ENCODE results near the gene HDAC9.

- TF ChIP-seq CTCF (conservative IDR thresholded peaks at IDR 0.05; ENCODE audit: low read depth, low read length), result no peak
- no peak for TF ChIP-seq EZH2 (IDR thresholded peaks at IDR 0.05; ENCODE audit: borderline replicate concordance, low read depth, low read length, poor library complexity, severe bottlenecking)
Observed at GRCh38 chr7:18644981-18645380, 149.4 kb downstream of the HDAC9 start.
